ENCODE measurements around the gene SNX10. TPM values are rescaled to one million over a fixed set of nuclear protein-coding genes. Genes with fewer than 3 reads are reported as not detected.
A peak's percentile ranks its signal among the peaks of the same experiment; 100 is the strongest.

SNX10 gene
- polyA plus RNA-seq, 1 donor (not counting 4 experiments of a cell fraction or from before 2014, with no cell fraction given): 7.0 TPM

DNA sequence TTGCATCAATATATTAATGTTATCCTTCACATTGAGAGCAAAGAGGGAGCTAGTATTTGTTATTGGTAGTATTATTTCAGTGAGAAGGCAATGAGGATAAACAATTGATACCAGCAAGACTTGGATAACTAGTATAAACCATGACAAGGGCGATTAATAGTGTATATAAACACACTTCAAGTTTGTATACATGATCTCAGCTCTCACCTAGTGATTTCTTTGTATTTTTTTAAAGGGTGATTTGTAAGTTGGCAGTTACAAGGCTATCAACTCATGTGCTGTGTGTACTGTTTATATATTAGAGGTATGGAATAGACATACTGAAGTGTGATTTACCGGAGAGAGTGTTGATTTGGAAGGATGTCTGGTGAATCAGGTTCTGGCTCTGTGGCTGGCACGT, 88.0 kb downstream of the SNX10 start:
- Histone ChIP-seq H3K9me3 (ENCODE audit: control insufficient read depth, low read depth, low read length) (no peaks in the 10 kb centered on the region), H3K27ac (ENCODE audit: control insufficient read depth, insufficient read depth, low read length) (no peak overlapping the region), H3K4me1 (ENCODE audit: control insufficient read depth, extremely low read depth, insufficient read depth, low read length) (peaks cover 4% of the 10 kb centered on the region), H3K9me1 (ENCODE audit: control insufficient read depth, extremely low read depth, insufficient read depth, low read length) (no peaks in the 10 kb centered on the region), H3K36me3 (ENCODE audit: control insufficient read depth in 2 of 2, extremely low read depth in 1 of 2, insufficient read depth in 2 of 2, low read length in 2 of 2) (no peaks in the 10 kb centered on the region), H3K79me2 (ENCODE audit: control insufficient read depth, insufficient read depth, low read length) (no peaks in the 10 kb centered on the region), H4K20me1 (ENCODE audit: control insufficient read depth, extremely low read depth, insufficient read depth, low read length) (no peaks in the 10 kb centered on the region), H3K4me2 (ENCODE audit: control insufficient read depth, extremely low read depth, insufficient read depth, low read depth, low read length) (no peak overlapping the region), H3K27me3 (ENCODE audit: control insufficient read depth, extremely low read depth, insufficient read depth, low read length) (peaks cover 16% of the 10 kb centered on the region), H3K4me3 (ENCODE audit: control insufficient read depth in 2 of 3, extremely low read depth in 1 of 3, insufficient read depth in 2 of 3, low read depth in 1 of 3, low read length in 3 of 3) (no peak overlapping the region), H2AFZ (ENCODE audit: control insufficient read depth, low read length) (no peak overlapping the region), H3K9ac (ENCODE audit: control insufficient read depth, extremely low read depth, insufficient read depth, low read length) (no peak overlapping the region)
- dilution Hi-C loops (cut with MboI; ENCODE audit: extremely low pct_ligation_motif_present, low sequenced_read_pairs): no loop called here
- DNase-seq (ENCODE audit: low read depth, low spot score) (no peak), FAIRE-seq (peak; percentile 5)
- no peak for TF ChIP-seq EZH2 (IDR thresholded peaks at IDR 0.05; ENCODE audit: low read length)
- TF ChIP-seq, protein P1, sequence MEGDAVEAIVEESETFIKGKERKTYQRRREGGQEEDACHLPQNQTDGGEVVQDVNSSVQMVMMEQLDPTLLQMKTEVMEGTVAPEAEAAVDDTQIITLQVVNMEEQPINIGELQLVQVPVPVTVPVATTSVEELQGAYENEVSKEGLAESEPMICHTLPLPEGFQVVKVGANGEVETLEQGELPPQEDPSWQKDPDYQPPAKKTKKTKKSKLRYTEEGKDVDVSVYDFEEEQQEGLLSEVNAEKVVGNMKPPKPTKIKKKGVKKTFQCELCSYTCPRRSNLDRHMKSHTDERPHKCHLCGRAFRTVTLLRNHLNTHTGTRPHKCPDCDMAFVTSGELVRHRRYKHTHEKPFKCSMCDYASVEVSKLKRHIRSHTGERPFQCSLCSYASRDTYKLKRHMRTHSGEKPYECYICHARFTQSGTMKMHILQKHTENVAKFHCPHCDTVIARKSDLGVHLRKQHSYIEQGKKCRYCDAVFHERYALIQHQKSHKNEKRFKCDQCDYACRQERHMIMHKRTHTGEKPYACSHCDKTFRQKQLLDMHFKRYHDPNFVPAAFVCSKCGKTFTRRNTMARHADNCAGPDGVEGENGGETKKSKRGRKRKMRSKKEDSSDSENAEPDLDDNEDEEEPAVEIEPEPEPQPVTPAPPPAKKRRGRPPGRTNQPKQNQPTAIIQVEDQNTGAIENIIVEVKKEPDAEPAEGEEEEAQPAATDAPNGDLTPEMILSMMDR (optimal IDR thresholded peaks at IDR 0.05 in 1 of 3, IDR thresholded peaks at IDR 0.05 in 1 of 3, conservative IDR thresholded peaks at IDR 0.05 in 1 of 3; ENCODE audit: extremely low read depth in 1 of 3, insufficient read depth in 2 of 3, low read length in 3 of 3): no peak

DNA sequence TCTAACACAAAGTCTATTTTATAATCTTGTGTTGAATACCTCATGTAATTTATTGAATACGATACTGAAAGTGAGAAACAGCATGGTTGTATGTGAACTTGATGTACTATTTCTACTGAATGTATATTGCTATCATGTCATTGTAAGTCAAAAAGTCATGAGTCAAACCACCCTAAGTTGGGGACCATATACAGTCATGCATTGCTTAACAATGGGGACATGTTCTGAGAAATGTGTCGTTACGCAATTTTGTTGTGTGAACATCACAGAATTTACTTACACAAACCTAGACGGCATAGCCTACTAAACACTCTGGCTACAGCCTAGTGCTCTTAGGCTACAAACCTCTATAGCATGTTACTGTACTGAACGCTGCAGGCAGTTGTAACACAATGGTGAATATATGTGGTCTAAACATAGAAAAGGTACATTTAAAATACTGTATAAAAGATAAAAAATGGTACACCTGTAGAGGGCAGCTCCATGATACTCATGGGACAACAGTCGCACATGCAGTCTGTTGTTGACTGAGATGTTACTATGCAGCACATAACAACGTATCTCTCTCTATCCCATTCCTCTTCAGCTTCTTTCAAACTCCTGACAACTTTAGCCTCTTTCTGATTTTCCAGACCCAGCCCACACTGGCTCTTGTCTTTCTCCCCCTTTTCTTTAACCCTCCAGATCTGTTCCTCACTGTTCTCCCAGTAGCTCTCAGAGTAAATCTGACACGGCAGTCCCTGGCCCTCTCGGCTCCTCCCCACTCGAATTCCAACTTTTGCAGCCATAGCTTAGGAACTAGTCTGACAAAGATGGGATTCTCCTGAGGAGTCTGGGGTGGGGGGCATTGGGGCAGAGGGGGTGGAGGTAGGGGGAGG, 90.1 kb downstream of the SNX10 start:
- H4K20me1 ChIP-seq (ENCODE audit: control insufficient read depth, extremely low read depth, insufficient read depth, low read length): no peaks in the 10 kb centered on the region
- H2AFZ ChIP-seq (ENCODE audit: control insufficient read depth, low read length): no peak overlapping the region
- DNase-seq (ENCODE audit: low read depth, low spot score) (no peak), FAIRE-seq (no peak)
- dilution Hi-C loops (cut with MboI; ENCODE audit: extremely low pct_ligation_motif_present, low sequenced_read_pairs): no loop called here
- TF ChIP-seq, protein P1 (optimal IDR thresholded peaks at IDR 0.05 in 1 of 3, IDR thresholded peaks at IDR 0.05 in 1 of 3, conservative IDR thresholded peaks at IDR 0.05 in 1 of 3; ENCODE audit: extremely low read depth in 1 of 3, insufficient read depth in 2 of 3, low read length in 3 of 3): no peak
- no peak for TF ChIP-seq EZH2 (IDR thresholded peaks at IDR 0.05; ENCODE audit: low read length)
- H3K9me1 ChIP-seq (ENCODE audit: control insufficient read depth, extremely low read depth, insufficient read depth, low read length): no peaks in the 10 kb centered on the region
- peaks cover 4% of the 10 kb centered on the region for H3K4me1 ChIP-seq (ENCODE audit: control insufficient read depth, extremely low read depth, insufficient read depth, low read length)
- H3K27ac ChIP-seq (ENCODE audit: control insufficient read depth, insufficient read depth, low read length): no peak overlapping the region
- no peaks in the 10 kb centered on the region for H3K9me3 ChIP-seq (ENCODE audit: control insufficient read depth, low read depth, low read length)
- no peaks in the 10 kb centered on the region for H3K36me3 ChIP-seq (ENCODE audit: control insufficient read depth in 2 of 2, extremely low read depth in 1 of 2, insufficient read depth in 2 of 2, low read length in 2 of 2)
- H3K79me2 ChIP-seq (ENCODE audit: control insufficient read depth, insufficient read depth, low read length): no peaks in the 10 kb centered on the region
- peaks cover 4% of the 10 kb centered on the region for H3K27me3 ChIP-seq (ENCODE audit: control insufficient read depth, extremely low read depth, insufficient read depth, low read length)
- no peak overlapping the region for H3K4me3 ChIP-seq (ENCODE audit: control insufficient read depth in 2 of 3, extremely low read depth in 1 of 3, insufficient read depth in 2 of 3, low read depth in 1 of 3, low read length in 3 of 3)
- H3K4me2 ChIP-seq (ENCODE audit: control insufficient read depth, extremely low read depth, insufficient read depth, low read depth, low read length): no peak overlapping the region
- no peak overlapping the region for H3K9ac ChIP-seq (ENCODE audit: control insufficient read depth, extremely low read depth, insufficient read depth, low read length)

Measured in keratinocyte (primary cell).